Amniotic stem cell (primary cell): ENCODE measurements around the gene RSPRY1.

Experiments used
- DNase-seq: peaks from one replicate; lab custom pipeline; 2025; lab: John Stamatoyannopoulos, UW

Gene RSPRY1

DNA sequence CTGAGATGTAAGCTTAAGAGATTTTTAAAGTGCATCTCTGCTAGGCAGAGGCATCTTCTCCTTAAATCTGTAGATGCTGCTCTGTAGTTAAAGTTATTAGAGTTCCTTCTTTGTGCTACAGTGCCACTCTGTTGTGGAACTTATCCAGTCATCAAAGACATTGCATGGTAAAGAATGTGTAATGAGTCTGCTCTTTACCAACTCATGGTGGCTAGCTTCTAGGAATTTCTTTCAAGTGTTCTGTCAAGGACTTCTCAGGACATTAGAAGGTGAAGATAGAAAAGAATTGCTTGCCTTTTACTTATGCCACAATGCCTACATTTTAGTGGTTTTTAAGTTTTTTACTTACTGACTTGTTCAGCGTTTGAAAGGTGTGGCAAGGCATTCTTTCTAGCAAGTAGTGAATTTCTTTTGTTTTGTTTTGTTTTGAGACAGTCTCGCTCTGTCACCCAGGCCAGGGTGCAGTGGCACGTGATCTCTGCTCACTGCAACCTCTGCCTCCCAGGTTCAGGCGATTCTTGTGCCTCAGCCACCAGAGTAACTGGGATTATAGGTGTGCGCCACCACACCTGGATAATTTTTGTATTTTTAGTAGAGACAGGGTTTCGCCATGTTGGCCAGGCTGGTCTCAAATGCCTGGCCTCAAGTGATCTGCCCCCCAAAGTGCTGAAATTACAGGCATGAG, 38.7 kb downstream of the RSPRY1 start:
- no peak for DNase-seq

DNA sequence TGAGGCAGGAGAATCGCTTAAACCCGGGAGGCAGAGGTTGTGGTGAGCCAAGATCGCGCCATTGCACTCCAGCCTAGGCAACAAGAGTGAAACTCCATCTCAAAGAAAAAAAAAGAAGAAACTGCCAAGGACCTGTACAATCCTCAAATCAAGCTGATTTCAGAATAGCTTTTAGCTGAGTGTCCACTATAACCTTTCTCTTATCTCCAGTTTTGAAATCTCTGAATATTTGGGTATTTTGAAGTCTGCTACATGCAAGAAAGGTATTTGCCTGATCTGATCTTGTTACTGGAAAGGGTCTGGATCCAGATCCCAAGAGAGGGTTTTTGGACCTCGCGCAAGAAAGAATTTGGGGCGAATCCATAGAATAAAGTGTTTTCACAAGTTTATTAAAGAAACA, 39.8 kb downstream of the RSPRY1 start:
- no peak for DNase-seq

DNA sequence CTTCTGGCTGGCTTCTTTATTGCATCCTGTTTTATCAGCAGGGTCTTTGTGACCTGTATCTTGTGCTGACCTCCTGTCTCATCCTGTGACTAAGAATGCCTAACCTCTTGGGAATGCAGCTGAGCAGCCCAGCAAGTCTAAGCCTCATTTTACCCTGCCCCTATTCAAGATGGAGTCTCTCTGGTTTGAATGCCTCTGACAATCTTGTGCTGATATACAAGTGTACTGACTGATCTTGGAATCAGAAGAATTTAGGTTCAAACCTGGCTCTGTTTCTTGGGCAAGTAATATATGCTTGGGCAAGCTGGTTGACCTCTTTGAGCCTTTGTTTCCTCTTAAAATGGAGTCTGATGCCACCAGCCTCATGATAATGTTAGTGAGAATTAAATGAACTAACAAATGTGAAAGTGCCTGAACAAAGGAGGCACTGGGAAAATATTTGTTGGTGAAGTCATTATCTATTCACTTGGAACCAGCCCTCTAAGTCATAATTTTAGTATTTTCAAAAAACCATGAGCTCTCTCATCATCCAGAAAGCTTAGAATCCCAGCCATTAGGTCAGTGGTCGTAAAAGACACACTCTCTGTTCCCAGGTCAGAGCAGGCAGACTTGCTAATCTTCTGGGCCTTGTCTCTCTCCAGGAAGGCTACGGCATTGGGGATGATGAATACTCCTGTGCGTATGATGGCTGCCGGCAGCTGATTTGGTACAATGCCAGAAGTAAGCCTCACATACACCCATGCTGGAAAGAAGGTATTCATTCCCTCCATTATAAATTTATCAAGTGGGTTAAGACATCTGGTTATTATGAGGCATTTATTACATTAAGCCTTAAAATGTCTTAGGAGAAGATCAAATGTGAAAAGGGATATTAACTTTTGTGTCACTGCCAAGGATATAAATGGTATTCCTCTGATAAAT, 40.8 kb downstream of the RSPRY1 start:
- no peak for DNase-seq

DNA sequence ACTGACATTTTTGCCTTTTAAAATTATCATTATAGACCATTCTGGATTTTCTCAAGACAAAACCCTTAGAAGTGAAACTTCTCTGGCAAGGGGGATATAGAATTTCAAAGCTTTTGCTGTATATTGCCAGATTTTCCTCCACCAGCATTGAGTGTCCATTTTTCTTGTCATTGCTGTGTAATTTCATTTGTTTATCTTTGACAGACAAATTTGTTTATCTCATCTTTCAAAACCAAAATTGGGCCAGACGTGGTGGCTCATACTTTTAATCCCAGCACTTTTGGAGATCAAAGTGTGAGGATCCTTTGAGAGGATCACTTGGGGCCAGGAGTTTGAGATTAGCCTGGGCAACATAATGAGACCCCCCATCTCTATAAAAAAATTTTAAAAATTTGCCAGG, 43.0 kb downstream of the RSPRY1 start:
- no peak for DNase-seq

DNA sequence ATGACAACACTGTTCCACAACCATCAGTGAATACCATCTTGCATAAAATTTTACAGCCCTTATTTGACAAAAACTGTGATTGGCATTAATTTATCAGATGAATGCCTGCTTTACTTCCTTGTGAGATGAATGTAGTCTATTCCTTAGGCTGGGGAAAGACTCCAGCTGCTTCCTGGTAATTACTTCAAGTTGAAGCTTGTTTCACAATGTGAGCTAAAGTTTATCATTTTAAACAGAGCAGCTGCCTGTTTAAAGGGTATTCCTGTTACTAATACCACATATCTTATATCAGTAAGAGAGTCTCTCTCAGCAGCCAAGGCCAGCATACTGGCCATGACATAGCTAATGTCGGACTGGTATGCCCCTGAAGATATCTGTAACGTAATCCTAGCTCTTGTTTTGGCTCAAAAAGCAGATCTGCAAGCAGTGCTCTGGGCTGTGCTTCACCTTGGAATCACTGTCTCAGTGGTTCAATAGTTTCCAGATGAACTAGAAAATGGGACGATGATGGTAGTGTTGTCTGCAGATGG, 45.8 kb downstream of the RSPRY1 start:
- no peak for DNase-seq

DNA sequence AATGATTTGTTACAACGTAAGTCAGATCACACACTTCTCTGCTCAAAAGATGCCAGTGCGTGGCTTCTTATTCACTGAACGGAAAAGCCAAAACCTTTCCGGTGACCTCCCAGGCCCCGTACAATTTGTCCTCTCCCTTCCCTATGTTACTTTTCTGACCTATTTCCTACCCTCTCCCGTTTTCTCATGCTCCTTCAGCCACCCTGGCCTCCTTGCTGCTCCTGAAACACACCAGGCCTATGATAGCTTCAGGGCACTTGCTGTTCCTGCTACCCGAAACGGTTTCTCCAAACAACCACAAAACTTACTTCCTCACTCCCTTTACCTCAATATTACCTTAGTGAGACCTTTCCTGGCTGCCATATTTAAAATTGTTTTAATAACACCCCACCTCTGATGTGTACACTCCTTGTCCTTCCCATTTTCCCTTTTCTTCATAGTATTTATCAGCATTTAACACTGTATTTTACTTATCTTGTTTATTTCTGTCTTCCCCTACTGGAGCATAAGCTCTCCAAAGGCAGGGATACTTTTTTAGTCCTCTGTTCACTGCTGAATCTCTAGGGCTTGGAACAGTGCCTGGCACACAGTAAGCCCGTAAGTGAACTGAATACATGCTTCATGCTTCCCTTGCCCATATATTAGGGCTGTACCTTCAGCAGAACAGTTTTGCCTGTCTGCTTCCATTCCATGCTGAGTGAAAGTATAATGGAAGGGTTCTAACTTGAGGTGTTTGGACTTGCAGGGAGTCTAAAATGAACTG, 48.0 kb downstream of the RSPRY1 start:
- no peak for DNase-seq

DNA sequence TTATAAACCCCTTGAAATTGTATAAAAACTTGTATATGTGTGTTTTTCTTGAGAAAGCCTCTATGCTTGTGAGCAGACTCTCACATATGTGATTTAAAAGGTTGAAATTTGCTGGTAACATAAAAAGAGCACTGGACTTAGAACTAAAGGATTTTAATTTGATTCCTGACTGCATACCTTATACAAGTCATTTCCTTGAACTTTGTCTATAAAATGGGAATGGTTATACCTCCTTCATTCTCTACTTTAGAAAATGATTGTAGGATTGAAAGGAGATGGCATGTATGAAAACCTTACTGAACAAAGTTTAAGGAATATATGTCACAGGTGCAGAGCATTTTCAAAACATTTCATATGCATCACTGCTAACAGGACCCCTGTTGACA, 48.6 kb downstream of the RSPRY1 start:
- no peak for DNase-seq

DNA sequence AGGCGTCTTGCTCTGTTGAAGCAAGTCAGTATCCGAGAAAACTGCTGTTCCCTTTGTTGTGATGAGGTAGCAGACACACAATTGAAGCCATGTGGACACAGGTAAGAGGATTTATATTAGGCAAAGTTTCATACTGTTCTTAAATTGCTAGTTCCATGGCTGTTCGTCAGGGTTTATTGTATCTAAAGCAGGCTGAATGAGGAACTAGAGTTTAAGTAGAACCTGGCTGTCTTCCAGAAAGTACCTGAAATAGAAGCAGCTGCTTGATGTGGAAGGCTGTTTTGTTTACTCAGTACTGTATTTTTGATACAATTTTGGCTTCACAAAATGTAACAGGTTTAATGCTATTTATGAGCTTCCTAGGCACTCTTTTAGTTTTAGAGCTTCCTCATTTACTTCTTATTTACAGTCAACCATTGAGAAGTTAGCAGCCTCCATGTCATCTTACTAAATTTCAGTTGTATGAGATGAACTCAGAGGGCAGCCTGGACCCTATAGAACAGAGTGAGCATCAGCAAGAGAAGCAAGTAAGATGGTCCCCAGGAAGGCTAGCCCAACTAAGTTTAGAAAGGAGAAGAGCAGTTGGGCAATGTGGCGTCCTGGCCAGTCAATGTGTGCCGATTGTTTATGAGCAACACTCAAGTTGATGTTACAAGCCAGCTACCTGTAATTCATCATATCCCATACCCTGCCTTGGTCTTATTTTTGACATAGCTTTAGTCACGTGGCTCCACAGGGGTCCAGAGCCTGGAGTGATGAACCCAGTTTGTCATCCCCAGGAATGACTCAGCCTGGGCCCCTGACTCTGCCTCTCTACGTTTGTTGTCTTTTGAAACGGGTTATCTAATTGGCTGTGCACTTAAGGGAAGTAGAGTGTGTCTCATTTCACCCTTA, 49.2 kb downstream of the RSPRY1 start:
- DNase-seq: no peak

DNA sequence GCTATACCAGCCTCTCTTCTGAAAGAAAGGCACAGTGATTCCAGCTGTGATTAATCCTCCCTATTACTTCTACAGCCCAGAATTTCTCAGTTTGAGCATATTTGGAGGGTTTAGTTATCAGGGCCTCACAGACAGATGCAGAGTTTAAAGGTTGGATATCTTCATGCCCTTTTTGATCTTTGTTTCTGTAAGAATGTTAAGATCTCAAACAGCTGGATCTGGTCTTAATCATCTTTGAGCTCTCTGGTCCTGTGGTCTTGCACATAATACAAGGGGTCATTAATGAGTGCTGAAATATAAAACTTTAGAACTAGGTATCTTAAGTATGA, 49.9 kb downstream of the RSPRY1 start:
- no peak for DNase-seq

DNA sequence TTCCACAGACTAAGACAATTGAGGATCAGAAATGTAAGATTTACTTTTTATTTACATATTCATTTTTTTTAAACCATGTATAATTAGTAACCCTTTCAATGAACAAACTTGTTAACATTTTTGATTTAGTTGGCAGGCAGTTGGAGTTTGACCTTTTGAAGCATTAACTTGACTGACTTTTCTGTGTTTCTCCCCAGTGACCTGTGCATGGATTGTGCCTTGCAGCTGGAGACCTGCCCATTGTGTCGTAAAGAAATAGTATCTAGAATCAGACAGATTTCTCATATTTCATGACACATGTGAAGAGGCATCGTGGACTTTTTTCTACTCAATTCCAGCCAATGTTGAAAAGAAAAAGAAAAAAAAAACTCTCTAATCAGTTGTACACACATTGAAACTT, 52.6 kb downstream of the RSPRY1 start:
- DNase-seq: no peak

DNA sequence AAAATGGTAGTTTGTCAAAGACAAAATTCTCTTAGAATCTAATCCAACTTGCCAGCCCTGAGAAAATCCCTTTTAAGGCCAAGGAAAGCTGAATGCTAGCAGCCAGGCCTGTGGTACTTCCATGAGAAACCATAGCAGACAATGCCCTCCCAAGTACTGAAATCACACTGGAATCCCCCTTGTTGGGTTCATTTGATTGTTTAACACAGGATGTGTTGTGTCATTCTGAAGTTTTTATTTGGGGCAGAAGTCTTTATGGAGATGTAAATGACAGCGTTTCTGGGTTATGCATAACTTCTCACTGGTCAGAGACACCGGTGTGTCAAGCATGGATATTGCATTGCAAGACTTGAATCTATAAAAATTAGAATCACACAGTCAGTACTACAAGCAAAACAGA, 53.0 kb downstream of the RSPRY1 start:
- no peak for DNase-seq

DNA sequence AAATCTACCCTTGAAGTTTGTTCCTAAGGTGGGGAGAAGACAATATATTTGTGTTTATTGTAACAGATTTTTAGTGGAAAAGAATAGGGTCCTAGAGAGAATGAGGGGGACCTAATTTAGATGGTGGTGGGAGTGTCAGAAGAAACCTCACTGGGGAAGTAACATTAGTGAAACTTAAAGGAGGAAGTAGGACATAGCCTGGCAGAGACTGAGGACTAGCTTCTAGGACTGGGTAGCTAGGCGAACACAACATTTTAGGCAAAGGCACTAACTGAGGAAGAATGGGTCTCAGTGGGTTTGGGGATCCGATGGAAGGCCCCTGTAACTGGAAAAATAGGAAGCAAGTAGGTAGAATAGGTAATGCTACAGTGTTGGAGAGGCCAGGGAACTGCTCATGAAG, 54.7 kb downstream of the RSPRY1 start:
- DNase-seq: no peak

DNA sequence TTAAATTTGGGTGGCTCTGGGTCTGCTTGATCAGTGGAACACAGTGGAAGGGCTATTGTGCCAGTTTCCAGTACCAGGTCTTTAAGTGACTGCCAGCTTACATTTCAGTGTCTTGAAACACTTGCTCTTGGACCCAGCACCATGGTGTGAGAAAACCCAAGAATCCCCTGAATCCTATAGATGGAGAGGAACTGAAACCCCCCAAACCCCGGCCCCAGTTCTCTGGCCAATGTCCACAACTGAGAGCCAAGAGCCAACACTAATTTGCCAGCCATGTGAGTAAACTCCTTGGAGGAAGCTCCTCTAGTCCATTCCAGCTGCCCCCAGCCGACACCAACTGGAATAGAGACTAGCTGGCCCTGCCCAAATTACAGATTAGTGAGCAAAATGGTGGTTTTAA, 56.5 kb downstream of the RSPRY1 start:
- no peak for DNase-seq

DNA sequence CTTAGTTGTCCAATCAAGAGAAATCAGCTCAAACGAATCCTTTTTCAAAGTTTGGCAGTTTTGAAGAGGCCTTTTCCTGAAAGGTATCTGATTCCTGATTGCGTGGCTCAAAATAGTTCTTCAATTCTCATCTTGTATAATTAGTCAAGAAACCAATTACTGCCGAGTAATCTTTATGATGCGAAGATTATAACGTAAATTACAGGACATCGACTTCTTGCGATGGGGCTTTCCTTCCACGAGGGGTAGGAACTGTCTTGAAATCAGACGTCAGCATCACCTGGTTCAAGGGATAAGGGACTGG, 58.3 kb downstream of the RSPRY1 start:
- no peak for DNase-seq

DNA sequence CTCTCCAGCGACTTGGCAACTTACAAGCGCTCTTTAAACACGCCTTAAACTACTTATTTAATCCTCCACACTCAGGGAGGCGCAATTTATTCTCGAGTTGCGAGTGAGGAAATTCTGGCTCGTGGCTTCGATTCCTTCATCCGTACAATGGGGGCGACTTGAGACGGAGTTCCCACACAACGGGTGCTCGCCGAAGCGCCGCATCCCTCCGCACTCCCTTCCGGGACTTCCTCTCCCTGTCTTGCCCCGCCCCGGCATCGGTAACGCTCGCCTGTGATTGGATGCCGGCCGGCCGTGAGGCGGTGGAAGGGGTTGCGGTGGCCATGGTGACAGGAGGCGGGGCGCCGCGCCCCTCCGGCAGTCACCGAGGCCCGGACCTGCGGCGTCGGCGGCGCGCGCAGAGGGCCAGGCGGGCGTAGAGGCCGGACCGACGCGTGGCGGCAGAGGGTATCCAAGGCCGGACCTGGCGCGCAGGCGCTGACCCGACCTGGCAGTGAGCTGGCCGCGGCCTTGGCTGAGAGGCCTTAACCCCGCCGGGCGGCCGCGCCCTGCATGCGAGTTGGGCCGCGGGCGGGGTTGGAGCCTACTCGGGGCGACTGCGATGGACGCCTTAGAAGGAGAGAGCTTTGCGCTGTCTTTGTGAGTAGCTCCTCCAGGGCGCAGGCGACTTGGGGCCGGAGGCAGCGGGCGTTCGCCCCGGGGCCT, 58.8 kb downstream of the RSPRY1 start, which contains the start of gene ARL2BP:
ARL2BP (plus strand) TSS at position 493 of the 705 bp plus-strand sequence; CDS start at position 602, 109 bp downstream.
- peak; percentile 95 for DNase-seq

DNA sequence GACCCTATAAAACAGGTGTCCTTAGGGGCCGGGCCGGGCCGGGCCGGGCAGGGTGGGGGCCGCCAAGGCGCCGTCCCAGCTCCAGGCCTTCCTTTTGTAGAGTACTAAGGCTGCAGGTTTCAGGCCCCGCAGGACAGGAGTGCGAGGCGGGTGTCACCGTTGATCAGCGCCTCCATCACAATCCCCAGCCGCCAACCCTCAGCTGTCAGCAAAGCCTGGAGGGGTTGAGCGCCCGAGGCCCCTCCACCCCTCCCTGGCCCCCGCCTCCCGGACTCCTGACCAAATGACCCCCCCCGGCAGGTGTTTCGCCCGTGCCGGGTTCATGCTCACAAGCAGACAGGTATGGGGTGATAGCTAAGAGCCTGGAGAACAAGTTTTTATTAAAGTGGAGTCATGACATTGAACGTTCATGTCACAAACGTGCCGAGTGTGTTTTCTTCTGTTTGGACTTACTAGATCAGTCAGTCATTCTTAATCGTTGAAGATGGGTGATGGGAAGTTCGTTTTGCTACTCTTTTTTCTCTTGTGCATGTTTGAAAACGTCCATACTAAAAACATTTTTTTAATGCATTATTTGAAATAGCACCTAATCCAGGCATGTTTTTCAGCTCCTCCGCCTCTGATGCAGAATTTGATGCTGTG, 59.5 kb downstream of the RSPRY1 start:
- DNase-seq: no peak

DNA sequence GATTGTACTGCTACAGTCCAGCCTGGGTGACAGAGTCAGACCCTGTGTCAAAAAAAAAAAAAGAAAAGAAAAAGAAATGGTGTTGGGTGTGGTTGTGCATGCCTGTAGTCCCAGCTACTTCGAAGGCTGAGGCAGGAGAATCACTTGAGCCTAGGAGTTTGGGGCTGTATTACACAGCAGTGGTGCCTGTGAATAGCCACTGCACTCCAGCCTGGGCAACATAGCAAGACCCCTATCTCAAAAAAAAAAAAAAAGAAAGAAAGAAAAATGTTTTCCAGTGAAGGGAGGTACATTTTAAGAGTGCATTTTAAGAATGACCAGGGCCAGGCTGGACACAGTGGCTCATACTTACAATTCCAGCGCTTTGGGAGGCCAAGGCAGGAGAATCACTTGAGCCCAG, 65.2 kb downstream of the RSPRY1 start:
- DNase-seq: no peak

DNA sequence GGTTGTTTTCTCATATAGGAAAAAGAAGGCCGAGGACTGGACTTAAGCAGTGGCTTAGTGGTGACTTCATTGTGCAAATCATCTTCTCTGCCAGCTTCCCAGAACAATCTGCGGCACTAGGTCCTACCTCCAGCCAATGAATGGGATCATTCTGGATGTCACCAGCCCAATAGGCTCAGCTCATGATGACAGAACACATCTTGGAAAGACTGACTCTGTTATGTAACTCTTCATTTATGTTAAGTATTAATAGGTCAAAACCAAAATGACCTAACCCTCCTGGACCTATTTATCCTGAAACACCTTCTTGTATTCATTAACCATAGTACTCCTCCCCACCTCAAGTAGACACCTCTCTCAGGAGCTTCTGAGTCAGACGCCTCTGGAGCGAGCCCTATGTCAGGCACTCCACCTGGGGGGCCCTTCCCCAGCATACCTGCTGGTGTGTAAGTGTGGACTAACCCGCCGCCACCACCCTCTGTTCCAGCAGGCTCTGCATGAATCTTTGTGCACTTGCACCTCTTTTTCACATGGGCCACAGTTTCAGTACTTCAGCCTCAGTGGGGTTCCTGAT, 66.1 kb downstream of the RSPRY1 start:
- DNase-seq: no peak

DNA sequence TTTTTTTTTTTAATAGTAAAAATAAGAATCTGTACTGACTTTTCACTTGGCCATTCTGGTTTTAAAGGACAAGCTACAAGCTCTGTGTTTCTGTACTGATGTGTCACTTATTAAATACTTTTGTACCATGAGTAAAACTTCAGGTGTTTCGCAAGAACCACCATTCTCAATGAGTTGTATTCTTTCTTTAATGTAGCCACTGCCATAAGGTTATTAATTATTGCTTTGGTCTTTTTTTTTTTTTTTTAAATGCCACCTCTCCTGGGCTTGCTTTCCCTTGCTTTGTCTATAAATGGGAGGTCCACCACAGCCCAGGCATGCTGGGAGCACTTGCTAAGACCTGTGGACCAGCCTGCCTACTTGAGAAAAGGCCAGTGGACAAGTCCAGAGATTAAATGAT, 67.3 kb downstream of the RSPRY1 start:
- DNase-seq: no peak
